ENCODE measurements around the gene PARD3. TPM values are rescaled to one million over a fixed set of nuclear protein-coding genes. Genes with fewer than 3 reads are reported as not detected.

PARD3 gene
- total RNA-seq, 4 donors from 2014 or later = 98.9 to 122 (median 105) TPM

- whole genome bisulfite sequencing = 80% methylated on average over 6 of the region's 6 CpGs
- Histone ChIP-seq H3K4me1 (peaks cover 7 to 25% (median 14%) of the 10 kb centered on the region in 4 donors), H3K27me3 (no peaks in the 10 kb centered on the region), H3K9me3 (peaks cover 0 to 10% (median 7%) of the 10 kb centered on the region in 4 donors), H3K27ac (replicated peaks in 1 of 4) (no peak overlapping the region), H3K4me3 (no peak overlapping the region), H3K36me3 (no peaks in the 10 kb centered on the region)
- intact Hi-C loops (cut with DNase I) = no loop called here
- TF ChIP-seq POLR2AphosphoS5 (IDR thresholded peaks at IDR 0.05) (no peak), EP300 (IDR thresholded peaks at IDR 0.05) (no peak), POLR2A (IDR thresholded peaks at IDR 0.05; ENCODE audit: low read depth) (no peak), CTCF (IDR thresholded peaks at IDR 0.05) (no peak)
- peak; percentile 81 for DNase-seq (ENCODE audit: extremely low spot score)
Measured at GRCh38 chr10:34081347-34081743, 733.8 kb downstream of the PARD3 start.

GRCh38 chr10:34080485-34081346 lies 734.4 kb downstream of the PARD3 start:
- TF ChIP-seq POLR2AphosphoS5 (IDR thresholded peaks at IDR 0.05) (peak; percentile 41 to 62), CTCF (IDR thresholded peaks at IDR 0.05) (no peak), POLR2A (IDR thresholded peaks at IDR 0.05; ENCODE audit: low read depth) (no peak)
- Histone ChIP-seq H3K4me3 (no peak overlapping the region), H3K27me3 (no peaks in the 10 kb centered on the region), H3K9me3 (peaks cover 0 to 16% (median 10%) of the 10 kb centered on the region in 4 donors), H3K4me1 (peaks cover 7 to 25% (median 14%) of the 10 kb centered on the region in 4 donors), H3K27ac (replicated peaks in 1 of 4) (peak overlapping the region in 1 of 4 donors; percentile 41), H3K36me3 (no peaks in the 10 kb centered on the region)
- intact Hi-C loops (cut with DNase I) = no loop called here
- peak; percentile 91 for DNase-seq (ENCODE audit: extremely low spot score)
- 75% methylated on average over 16 of the region's 16 CpGs for WGBS

GRCh38 chr10:34079702-34080484 lies 735.2 kb downstream of the PARD3 start:
- intact Hi-C loops (cut with DNase I) = no loop called here
- DNase-seq (ENCODE audit: extremely low spot score) = no peak
- Histone ChIP-seq H3K36me3 (no peaks in the 10 kb centered on the region), H3K27ac (replicated peaks in 1 of 4) (peak overlapping the region in 1 of 4 donors; percentile 41), H3K27me3 (no peaks in the 10 kb centered on the region), H3K4me1 (peaks cover 7 to 25% (median 14%) of the 10 kb centered on the region in 4 donors), H3K9me3 (peaks cover 0 to 16% (median 10%) of the 10 kb centered on the region in 4 donors), H3K4me3 (no peak overlapping the region)
- TF ChIP-seq POLR2A (IDR thresholded peaks at IDR 0.05; ENCODE audit: low read depth) (no peak), EP300 (IDR thresholded peaks at IDR 0.05) (no peak), POLR2AphosphoS5 (IDR thresholded peaks at IDR 0.05) (no peak), CTCF (IDR thresholded peaks at IDR 0.05) (no peak)
- 94% methylated on average over 17 of the region's 17 CpGs for WGBS

- H3K4me1 ChIP-seq = peaks cover 7 to 25% (median 14%) of the 10 kb centered on the region in 4 donors
- TF ChIP-seq POLR2AphosphoS5 (IDR thresholded peaks at IDR 0.05) (no peak), EP300 (IDR thresholded peaks at IDR 0.05) (no peak), CTCF (IDR thresholded peaks at IDR 0.05) (no peak), POLR2A (IDR thresholded peaks at IDR 0.05; ENCODE audit: low read depth) (no peak)
- 65% methylated on average over 15 of the region's 22 CpGs for WGBS
- peak overlapping the region in 3 of 4 donors; percentile 36 to 68 (median 41) for H3K27ac ChIP-seq (replicated peaks in 1 of 4)
- H3K36me3 ChIP-seq = no peaks in the 10 kb centered on the region
- no peak overlapping the region for H3K4me3 ChIP-seq
- no peaks in the 10 kb centered on the region for H3K27me3 ChIP-seq
- intact Hi-C loops (cut with DNase I) = no loop called here
- H3K9me3 ChIP-seq = peaks cover 0 to 14% (median 10%) of the 10 kb centered on the region in 4 donors
- peak; percentile 92 for DNase-seq (ENCODE audit: extremely low spot score)
Measured at GRCh38 chr10:34078745-34079470, 736.2 kb downstream of the PARD3 start.
